ENCODE data around the gene NECAB2. TPM values are rescaled to one million over a fixed set of nuclear protein-coding genes. Genes with fewer than 3 reads are reported as not detected.
A peak's percentile ranks its signal among the peaks of the same experiment; 100 is the strongest.

Gene NECAB2
- total RNA-seq, 1 donor from 2014 or later, result 12.9 TPM

- no peak for ATAC-seq
- no peak for DNase-seq (ENCODE audit: low spot score)
Measured at GRCh38 chr16:83981799-83982198, 13.8 kb downstream of the NECAB2 start.

DNA sequence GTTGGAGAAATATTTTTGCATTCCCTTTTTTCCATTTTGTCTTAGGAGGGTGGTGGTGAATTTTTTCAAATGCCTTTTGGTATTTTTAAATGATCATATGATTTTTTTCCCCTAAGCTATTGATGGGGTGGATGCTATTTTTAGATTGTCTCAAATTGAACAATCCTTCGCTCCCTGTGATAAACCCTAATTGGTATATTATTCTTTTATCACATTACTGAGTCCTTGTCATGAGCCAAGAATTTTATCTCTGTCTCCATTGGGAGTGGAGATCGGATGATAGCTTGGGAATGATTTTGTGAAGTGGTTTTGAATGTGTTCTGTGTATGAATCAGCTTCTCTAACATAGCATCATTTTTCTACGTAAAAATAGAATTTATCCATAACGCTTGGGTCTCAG lies 15.4 kb downstream of the NECAB2 start:
- no peak for DNase-seq (ENCODE audit: low spot score)
- ATAC-seq, result no peak

GRCh38 chr16:83989300-83989699 lies 21.3 kb downstream of the NECAB2 start:
- ATAC-seq, result no peak
- DNase-seq (ENCODE audit: low spot score), result no peak

DNA sequence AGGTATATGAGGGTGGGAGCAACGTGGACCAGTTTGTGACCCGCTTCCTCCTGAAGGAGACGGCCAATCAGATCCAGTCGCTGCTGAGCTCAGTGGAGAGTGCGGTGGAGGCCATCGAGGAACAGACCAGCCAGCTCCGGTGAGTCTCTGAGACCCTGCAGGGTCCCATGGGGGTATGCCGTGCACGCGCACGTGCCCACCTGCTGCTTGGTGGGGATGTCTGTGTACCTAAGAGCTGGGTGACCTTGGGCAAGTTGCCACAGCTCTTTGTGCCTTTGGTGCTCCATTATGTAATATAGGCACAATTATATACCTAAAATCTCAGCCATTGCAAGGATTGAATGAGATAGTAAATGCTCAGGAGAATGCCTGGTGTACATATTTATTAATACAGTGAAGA lies 22.4 kb downstream of the NECAB2 start:
- DNase-seq (ENCODE audit: low spot score) (no peak), ATAC-seq (no peak)

- ATAC-seq (peak; percentile 66), DNase-seq (ENCODE audit: low spot score) (no peak)
Measured at GRCh38 chr16:83992624-83993023, 24.6 kb downstream of the NECAB2 start.

DNA sequence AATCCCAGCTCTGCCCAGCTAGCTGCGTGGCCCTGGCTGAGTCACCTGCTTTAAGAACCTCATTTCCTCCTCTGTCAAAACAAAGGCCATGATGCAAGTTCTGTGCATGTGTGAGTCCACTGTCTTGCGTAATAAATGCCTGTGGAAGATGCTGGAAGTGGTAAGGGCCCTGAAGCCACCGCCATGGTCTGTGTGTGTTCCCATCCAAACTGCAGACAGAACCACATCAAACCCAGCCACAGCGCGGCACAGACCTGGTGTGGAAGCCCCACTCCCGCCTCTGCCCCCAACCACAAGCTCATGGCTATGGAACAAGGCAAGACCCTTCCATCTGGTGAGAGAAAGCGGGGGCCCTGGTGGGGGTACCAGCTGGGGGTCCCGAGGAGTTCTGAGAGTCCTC lies 26.0 kb downstream of the NECAB2 start:
- DNase-seq (ENCODE audit: low spot score) (no peak), ATAC-seq (peak; percentile 6)

DNA sequence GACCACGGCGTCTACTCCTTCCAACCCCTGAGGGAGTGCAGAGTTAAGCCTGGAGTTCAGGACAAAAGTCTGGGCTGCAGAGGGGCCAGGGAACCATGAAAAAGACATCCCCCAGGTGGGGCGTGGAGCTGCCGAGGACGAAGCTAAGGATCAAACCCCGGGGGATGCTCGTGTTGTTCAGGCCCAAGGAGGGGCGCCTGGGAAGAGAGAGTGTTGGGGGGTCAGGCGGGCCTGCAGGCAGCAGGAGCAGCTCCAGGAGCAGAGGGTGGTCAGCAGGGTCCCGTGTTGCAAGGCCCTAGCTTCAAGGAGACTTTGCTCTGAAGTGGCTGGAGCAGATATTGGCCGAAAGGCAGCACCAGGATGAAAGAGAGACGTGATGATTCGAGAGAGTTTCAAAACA lies 26.7 kb downstream of the NECAB2 start:
- DNase-seq (ENCODE audit: low spot score) (no peak), ATAC-seq (no peak)

GRCh38 chr16:83995754-83996153 lies 27.7 kb downstream of the NECAB2 start:
- DNase-seq (ENCODE audit: low spot score), result no peak
- peak; percentile 16 for ATAC-seq

- DNase-seq (ENCODE audit: low spot score) (no peak), ATAC-seq (no peak)
Measured at GRCh38 chr16:83996481-83997252, 28.6 kb downstream of the NECAB2 start.

GRCh38 chr16:83998091-83998490 lies 30.0 kb downstream of the NECAB2 start:
- DNase-seq (ENCODE audit: low spot score) (no peak), ATAC-seq (no peak)

DNA sequence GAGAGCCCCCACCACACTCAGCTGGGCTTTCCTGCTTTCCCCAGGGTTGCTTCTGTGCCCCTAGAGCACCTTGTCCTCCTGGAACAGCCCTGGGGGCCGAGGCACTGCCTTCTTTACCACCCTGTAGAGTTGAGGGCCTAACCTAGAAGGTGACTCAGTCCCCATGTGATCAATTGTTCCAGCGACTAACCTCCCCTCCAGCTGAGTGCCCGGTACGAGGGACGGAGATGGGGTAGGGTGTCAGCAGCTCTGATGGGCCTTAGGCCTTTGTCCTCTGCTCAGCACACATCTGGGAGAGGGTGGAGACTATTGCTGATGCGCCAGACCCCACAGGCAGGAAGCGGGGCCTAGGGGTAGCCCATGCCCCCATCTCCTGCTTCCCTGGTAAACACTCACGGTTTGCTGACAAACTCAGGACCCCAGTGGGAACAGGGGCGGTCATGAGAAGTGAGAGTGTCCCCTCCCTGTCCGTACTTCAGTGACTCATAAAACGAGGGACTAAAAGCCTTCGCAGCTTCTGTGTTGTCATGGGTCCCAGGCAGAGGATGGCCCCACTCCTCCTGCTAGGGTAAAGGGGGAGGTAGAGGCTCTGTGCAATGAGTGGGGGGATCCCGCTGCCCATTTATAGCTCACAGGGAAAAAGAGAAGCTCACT lies 33.1 kb downstream of the NECAB2 start:
- DNase-seq (ENCODE audit: low spot score) (no peak), ATAC-seq (no peak)

DNA sequence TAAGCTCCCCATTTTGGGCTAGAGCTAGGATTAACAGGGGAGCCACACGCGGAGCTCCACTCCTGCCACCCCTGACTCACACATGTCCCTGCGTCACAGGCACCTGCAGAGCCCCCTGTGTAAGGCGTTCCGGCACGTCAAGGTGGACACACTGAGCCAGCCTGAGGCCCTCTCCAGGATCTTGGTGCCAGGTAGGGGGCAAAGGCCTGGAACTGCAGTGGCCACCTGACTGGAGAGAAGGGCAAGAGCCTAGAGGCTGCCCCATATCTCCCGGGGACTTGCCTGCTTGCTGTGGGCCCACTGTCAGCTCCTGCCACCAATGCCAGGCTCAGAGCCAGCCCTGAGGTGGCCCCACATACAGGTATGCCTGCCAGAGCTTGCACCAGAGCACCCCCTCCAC lies 33.7 kb downstream of the NECAB2 start:
- no peak for DNase-seq (ENCODE audit: low spot score)
- no peak for ATAC-seq

- DNase-seq (ENCODE audit: low spot score) (no peak), ATAC-seq (no peak)
Measured at GRCh38 chr16:84003038-84003437, 35.0 kb downstream of the NECAB2 start.

- DNase-seq (ENCODE audit: low spot score) (no peak), ATAC-seq (peak; percentile 20)
Measured at GRCh38 chr16:84004442-84004841, 36.4 kb downstream of the NECAB2 start.

DNA sequence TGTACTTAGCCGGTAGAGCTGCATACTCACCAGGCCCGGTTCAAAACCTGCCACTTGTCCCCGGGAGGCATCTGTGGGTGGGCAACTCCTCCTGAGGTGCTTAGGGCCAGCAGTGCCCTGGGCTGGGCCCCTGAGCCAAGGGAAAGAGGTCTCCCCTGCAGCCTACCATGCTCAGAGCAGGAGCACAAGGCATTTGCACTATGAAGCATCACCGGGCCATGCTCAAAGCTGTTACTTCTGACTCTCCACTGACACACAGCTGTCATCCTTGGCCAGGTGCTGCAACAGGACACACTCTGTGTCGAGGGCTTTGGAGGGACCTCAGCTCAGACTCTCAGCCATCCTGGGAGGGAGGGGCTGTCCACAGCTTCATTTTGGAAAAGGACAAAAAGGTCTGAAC lies 37.3 kb downstream of the NECAB2 start:
- ATAC-seq, result peak; percentile 37
- DNase-seq (ENCODE audit: low spot score), result no peak

DNA sequence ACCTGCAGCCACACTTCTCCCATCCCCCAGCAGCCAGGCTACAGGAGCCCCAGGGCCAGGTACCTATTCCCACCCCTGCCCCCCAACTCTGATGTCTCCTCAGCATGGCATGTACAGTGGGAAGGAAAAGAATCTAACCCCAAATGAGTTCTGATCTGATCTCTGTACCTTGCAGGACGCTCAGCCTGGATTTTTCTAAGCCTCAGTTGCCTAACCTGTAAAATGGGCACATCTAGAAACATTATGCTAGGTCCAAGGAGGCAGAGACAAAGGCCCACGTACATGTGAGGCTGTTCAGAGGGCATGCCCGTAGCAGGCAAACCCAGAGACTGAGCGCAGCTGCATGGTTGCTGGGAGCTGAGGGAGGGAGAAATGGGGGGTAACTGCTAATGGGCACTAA lies 39.5 kb downstream of the NECAB2 start:
- ATAC-seq, result no peak
- no peak for DNase-seq (ENCODE audit: low spot score)

- DNase-seq (ENCODE audit: low spot score) (no peak), ATAC-seq (no peak)
Measured at GRCh38 chr16:84007965-84008364, 39.9 kb downstream of the NECAB2 start.

GRCh38 chr16:84009282-84009681 lies 41.2 kb downstream of the NECAB2 start:
- ATAC-seq (no peak), DNase-seq (ENCODE audit: low spot score) (no peak)

- DNase-seq (ENCODE audit: low spot score) (no peak), ATAC-seq (peak; percentile 71)
Measured at GRCh38 chr16:84013787-84014569, 45.9 kb downstream of the NECAB2 start.

DNA sequence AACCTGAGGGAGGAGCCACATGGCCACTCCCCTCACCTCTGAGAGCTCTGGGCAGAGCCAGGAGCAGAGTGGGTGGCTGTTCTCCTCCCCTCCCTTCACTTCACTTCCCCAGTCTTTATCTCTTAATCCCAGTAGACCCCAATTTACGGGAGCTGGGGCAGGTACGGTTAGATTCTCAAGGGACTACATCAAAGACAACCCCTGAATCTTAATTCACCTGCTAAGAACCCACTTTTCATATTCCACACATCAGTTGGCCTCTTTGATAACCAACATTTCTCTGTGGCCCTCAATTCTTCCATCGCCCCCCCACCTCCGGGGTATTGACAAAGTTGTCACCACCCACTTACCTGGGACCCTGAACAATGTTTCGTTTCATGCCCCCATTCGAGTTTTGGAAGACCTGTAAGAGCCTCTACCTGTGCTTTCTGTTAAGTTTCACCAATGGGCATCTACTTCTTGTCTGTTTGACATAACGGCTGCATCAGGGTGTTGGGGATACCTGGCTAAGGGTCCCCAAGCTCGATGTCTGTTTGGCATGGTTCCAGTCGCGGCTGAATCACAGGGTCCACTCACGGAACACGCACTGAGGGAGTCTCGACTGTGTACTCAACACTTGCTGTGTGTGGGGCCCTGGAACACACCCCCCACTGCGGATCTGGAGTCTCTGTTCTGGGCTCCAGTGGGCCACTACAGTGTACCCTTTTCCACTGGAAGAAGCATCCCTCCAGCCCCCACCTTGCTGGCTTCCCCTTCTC lies 46.7 kb downstream of the NECAB2 start:
- DNase-seq (ENCODE audit: low spot score), result no peak
- no peak for ATAC-seq

GRCh38 chr16:84015399-84015798 lies 47.4 kb downstream of the NECAB2 start:
- DNase-seq (ENCODE audit: low spot score) (no peak), ATAC-seq (no peak)
